Measurements from ENCODE around the gene LTBP4.
"Not testable (repeated sequence)": the region's sequence is repeated elsewhere in the genome, so short reads cannot be mapped to it uniquely, and the experiment has no call there.

Gene LTBP4

GRCh38 chr19:40632311-40633036, 31.3 kb downstream of the LTBP4 start:
- no peak for DNase-seq

DNA sequence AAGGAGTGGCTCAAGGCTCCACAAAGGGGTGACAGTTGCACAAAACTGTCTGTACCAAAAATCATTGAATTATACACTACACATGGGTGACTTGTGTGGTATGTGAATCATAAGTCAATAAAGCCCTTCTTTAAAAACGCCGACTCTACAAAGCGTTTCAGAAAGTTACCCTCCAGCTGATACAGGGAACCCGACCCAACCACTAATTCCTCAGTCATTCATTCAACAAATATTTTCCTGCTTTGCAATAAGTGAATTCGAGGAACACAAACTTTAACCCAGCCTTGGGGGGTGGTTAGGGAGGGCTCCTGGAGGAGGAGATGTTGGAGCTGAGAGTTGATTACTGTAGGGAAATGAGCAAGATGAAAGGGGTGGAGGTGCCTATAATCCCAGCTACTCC, 32.0 kb downstream of the LTBP4 start:
- DNase-seq = no peak

- DNase-seq = no peak
Measured at GRCh38 chr19:40638327-40638726, 37.2 kb downstream of the LTBP4 start.

DNA sequence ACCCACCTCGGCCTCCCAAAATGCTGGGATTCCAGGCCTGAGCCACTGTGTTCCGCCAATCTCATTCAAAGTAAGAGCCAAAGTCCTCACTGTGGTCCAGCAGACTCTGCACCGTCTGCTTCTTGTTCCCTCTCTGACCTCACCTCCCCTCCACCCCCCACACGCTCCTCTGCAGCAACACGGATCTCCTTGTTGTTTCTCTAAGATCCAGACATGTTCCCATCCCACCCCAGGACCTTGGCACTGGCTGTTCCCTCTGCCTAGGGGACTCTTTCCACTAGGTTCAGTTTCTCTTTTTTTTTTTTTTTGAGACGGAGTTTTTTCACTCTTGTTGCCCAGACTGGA, 38.4 kb downstream of the LTBP4 start:
- no peak for DNase-seq

DNA sequence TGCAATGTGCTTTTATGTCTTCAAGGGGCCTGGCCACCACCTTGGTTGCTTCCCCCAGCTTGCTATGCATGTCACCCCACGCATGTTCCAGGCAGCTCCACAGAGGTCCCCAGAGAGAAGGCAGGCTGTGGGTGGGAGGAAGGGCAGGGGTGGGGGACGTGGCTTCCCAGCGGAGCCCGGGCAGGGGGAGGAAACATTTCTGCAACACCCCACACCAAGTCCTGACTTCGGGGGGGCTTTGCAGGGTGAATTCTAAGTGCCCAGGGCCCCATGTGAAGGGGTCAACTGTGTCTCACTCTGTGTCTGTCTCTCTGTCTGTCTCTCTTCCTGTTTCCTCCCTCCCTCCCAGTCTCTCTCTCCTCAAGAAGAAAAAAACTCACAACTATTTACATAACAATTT, 39.6 kb downstream of the LTBP4 start:
- no peak for DNase-seq

DNA sequence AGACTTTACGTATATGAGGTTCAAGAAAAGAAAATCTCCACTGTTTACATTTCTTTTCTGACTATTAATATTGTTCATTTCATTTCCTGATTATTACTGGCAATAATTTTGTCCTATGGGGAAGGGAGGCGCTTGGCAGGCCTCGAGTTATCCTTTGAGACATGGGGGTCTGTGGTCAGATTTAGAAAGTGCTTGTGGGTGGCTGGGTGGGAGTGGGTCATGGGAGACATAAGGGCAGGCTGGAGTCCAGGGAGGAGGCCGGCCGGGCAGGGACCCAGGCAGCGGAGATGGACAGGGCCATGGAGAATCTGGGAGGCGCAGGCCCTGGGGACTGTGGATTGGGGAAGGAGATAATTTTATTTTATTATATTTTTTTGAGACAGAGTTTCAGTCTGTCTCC, 40.1 kb downstream of the LTBP4 start:
- DNase-seq = no peak

DNA sequence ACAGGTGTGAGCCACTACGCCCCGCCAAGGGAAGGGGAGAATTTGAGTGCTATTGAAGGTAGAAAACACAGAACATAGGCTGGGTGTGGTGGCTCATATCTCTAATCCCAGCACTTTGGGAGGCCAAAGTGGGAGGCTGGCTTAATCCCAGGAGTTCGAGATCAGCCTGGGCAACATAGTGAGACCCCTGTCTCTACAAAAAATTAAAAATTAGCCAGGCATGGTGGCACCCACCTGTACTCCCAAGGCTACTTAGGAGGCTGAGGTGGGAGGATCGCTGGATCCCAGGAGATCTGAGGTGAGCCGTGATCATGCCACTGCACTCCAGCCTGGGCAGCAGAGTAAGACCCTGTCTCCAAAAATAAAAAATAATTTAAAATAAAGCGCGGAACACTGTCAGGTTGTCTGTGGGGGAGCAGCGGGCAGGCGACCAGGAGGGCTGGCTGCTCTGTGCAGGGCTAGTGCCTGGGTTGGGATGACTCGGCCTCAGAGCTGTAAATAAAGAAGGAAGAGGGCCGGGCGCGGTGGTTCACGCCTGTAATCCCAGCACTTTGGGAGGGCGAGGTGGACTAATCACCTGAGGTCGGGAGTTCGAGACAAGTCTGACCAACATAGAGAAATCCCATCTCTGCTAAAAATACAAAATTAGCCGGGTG, 41.0 kb downstream of the LTBP4 start:
- no peak for DNase-seq

DNA sequence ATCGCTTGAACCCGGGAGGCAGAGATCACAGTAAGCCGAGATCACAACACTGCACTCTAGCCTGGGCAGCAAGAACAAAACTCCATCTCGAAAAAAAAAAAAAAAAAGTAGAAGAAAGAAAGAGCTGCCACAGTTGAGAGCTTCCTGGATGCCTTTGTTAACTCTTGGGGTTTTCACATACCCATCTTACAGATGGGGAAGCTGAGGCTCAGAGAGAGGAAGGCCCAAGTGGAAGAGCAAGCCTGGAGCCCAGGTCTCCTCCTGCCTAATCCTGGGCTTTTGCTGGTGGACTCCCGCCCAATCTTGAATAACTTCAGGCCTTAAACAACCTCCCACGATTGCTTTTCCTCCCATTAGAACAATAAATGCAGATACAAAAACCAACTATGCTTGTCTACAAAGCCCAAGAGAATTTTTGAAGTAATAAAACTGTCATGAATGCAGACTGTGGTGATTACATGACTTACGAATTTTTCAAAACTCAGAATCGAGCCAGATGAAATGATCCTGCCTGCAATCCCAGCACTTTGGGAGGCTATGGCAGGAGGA, 41.7 kb downstream of the LTBP4 start:
- no peak for DNase-seq

GRCh38 chr19:40646743-40647254, 45.6 kb downstream of the LTBP4 start:
- no peak for DNase-seq

- DNase-seq = not testable (repeated sequence)
Measured at GRCh38 chr19:40649903-40650675, 48.9 kb downstream of the LTBP4 start.

DNA sequence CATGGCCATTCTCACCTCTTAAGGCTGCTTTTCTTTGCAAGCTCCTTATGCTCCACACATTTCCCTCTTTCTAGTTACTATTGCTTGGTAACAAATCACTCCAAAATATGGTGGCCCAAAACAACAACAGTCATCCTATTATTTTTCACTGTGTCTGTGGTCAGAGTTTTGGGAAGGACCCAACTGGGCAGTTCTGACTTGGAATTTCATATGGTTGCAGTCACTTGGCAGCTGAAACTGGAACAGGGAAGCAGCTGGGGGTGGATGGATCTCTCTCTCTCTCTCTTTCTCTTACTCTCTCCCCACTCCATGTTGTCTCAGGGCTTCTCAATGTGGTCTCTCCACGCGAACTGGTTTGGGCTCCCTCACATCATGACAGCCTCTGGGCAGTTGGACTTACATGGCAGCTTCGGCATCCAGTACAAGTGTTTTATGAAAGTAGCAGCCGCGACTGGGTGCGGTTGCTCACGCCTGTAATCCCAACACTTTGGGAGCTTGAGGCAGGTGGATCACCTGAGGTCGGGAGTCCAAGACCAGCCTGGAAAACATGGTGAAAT, 49.7 kb downstream of the LTBP4 start:
- DNase-seq = no peak

GRCh38 chr19:40652303-40652702, 51.1 kb downstream of the LTBP4 start:
- not testable (repeated sequence) for DNase-seq

GRCh38 chr19:40655684-40656083, 54.5 kb downstream of the LTBP4 start:
- not testable (repeated sequence) for DNase-seq

DNA sequence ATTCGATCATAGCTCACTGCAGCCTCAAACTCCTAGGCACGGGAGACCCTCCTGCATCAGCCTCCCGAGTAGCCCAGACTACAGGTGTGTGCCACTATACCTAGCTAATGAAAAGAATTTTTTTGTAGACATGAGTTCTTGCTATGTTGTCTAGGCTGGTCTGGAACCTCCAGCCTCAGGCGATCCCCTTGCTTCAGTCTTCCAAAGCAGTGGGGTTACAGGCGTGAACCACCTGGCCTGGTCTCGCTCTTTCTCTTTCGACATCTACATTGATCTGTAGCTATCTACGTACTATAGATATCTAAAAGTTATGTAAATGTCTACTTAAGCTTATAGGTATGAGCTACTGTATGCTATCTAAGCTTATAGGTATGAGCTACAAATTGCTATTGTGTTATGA, 56.9 kb downstream of the LTBP4 start:
- no peak for DNase-seq

DNA sequence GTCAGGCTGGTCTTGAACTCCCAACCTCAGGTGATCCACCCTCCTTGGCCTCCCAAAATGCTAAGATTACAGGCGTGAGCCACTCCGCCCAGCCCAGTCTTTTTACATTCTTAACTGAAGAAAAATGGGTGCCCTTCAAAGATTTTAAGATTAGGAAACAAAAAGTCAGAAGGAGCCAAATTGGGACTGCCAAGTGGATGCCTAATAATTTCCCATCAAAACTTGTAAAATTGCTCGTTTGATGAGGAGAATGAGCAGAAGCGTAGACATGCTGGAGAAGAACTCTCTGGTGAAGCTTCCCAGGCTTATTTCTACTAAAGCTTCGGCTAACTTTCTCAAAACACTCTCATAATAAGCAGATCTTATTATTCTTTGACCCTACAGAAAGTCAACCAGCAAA, 57.9 kb downstream of the LTBP4 start:
- no peak for DNase-seq

DNA sequence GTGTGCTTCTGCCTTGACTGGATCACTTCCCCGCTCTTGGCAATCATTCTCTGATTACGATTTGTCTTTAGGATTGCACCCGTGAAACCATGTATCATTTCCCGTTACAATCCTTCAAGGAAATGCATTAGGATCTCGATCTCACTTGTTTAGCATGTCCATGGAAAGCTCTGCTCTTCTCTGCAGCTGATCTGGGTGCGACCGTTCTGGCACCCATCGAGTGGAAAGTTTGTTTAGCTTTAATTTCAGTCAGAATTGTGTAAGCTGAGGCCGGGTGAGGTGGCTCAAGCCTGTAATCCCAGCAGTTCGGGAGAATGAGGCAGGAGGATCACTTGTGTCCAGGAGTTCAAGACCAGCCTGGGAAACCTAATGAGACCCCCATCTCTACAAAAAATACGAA, 58.4 kb downstream of the LTBP4 start:
- no peak for DNase-seq

GRCh38 chr19:40661616-40662015, 60.4 kb downstream of the LTBP4 start:
- no peak for DNase-seq

DNA sequence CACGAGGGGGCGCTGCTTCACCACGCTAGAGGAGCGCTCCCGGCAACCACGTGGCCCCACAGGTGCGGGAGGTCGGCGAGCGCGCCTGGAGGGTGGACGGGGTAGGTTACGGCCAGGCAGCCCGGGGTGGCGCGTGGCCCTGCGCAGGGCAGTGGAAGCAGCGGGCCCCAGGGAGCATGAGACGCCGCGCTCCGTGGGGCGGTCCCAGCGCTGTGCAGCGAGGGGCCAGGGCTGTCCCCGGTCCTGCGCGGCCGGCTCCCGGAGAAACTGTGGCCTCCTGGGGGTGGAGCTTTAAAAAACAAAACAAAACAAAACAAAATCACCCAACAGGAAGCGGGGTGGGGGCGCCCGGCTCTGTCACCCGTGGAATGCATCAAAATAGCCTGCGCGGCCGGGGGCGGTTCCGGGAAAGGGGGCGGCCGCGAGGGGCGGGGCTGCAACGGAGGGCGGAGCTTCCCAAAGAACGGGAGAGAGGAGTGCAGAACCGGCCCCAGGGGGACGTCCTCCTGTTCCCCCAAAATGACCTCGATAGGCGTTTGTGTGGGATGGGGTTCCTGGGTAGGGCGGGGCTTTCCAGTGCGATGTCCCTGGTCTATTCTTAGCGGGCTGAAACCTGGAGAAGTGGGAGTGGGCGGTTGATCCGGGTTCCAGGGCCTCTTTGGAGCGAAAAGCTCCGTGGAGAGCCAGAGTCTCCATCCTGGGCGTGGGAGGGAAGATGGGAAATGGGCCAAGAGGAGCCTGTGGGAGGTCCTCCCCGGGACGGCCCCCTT, 61.9 kb downstream of the LTBP4 start:
- peak; percentile 53 for DNase-seq

DNA sequence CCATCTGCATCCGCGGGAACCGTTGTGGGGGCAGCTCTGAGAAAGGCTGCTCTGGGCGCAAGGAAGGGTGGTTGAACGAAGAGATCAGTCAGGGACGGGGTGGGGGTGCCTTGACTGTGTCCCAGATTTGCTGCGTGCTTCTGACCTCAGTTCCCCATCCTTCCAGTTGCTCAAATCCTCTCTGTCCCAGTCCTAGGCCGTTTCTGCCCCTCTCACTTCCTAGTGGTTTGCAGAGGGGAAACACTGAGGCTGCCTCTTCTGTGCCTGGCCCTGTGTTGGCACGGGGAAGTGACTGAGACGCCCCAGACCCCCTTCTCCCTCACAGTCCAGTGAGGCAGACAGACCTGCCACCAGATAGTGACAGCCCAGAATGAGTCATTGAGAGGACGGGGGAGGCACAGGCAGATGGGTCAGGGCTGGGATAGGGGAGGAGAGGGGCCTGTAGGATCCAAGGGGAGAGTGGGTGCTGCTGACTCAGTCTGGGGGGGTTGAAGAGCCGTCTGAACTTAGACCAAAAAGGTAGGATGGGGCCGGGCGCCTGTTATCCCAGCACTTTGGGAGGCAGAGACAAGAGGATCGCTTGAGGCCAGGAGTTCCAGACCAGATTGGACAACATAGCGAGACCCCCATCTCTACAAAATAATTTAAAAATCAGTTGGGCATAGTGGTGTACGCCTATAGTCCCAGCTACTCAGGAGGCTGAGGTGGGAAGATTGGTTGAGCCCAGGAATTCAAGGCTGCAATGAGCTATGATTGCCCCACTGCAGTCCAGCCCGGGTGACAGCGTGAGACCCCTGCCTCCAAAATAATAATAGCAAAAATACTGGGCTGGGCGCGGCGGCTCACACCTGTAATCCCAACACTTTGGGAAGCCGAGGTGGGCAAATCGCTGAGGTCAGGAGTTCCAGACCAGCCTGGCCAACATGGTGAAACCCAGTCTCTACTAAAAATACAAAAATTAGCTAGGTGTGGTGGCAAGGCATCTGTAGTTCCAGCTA, 62.8 kb downstream of the LTBP4 start:
- DNase-seq = no peak

GRCh38 chr19:40666803-40667438, 65.8 kb downstream of the LTBP4 start:
- no peak for DNase-seq

- no peak for DNase-seq
Measured at GRCh38 chr19:40667602-40668001, 66.4 kb downstream of the LTBP4 start.
